MCF 10A (cell line): ENCODE data around the gene ASTL. TPM values are rescaled to one million over a fixed set of nuclear protein-coding genes. Genes with fewer than 3 reads are reported as not detected.

ENCODE experiments used
- BruUV-seq: library from RNA; stranded (reverse); fragments of 400-500 nt; replicated peaks from 2 replicates; lab custom pipeline; 2021; lab: Mats Ljungman, UMichigan
- CTCF ChIA-PET: fragments of 300-600 bp; sonication (Branson Sonifier 250); formaldehyde crosslinking; extraction: SDS; loops from one replicate; lab custom pipeline; 2021; ENCODE audit warnings: antibody characterized with exemption, inconsistent platforms; lab: Yijun Ruan, JAX
- POLR2A ChIA-PET: fragments of 300-600, 350-650 bp; sonication (Branson Sonifier 250); formaldehyde crosslinking; extraction: SDS; loops from one replicate; lab custom pipeline; 2020; ENCODE audit warnings: antibody characterized with exemption, inconsistent platforms; lab: Yijun Ruan, JAX
- DNase-seq: peaks from one replicate; pipeline ENCODE4 v3.0.0-alpha.2; 2018; ENCODE audit not compliant: unreplicated experiment
- H3K27ac Mint-ChIP-seq: one replicate; pipeline ENCODE4 v1.8.0; 2022; ENCODE audit warnings: mild to moderate bottlenecking, low read depth, mixed read lengths; ENCODE audit not compliant: unreplicated experiment
- H3K27me3 Mint-ChIP-seq: one replicate; pipeline ENCODE4 v1.8.0; 2022; ENCODE audit warnings: mixed read lengths; ENCODE audit not compliant: insufficient read depth, unreplicated experiment
- H3K36me3 Mint-ChIP-seq: one replicate; pipeline ENCODE4 v1.8.0; 2022; ENCODE audit warnings: mild to moderate bottlenecking, moderate library complexity, mixed read lengths; ENCODE audit not compliant: insufficient read depth, unreplicated experiment
- H3K4me1 Mint-ChIP-seq: one replicate; pipeline ENCODE4 v1.8.0; 2022; ENCODE audit warnings: mixed read lengths; ENCODE audit not compliant: insufficient read depth, unreplicated experiment
- H3K4me3 Mint-ChIP-seq: one replicate; pipeline ENCODE4 v1.8.0; 2022; ENCODE audit warnings: mild to moderate bottlenecking, moderate library complexity, mixed read lengths; ENCODE audit not compliant: unreplicated experiment
- H3K9me3 Mint-ChIP-seq: one replicate; pipeline ENCODE4 v1.8.0; 2022; ENCODE audit warnings: mixed read lengths; ENCODE audit not compliant: unreplicated experiment
- CTCF ChIP-seq: fragments of 200-600 bp; IDR thresholded peaks from one replicate; pipeline ENCODE4 v1.8.0; 2022; ENCODE audit warnings: antibody characterized with exemption, mild to moderate bottlenecking; ENCODE audit not compliant: unreplicated experiment
- intact Hi-C: fragments of 100-400 bp; cut with micrococcal nuclease; formaldehyde crosslinking; loops from 2 replicates; pipeline ENCODE4 v1.14.1; 2022
- total RNA-seq: library from RNA; stranded (reverse); gene quantifications from 2 replicates; pipeline ENCODE4 v1.2.3, GENCODE V29; 2022

Gene ASTL
- total RNA-seq, 1 experiment from 2014 or later: not detected

- ChIA-PET CTCF (interaction anchor here (0.9 to 1.9 kb wide), 2 partner anchors 11 kb away, joined by 8 to 13 read pairs; partner anchors contain the start of gene ADRA2B), POLR2A (interaction anchor here (0.6 kb wide), 1 partner anchor 380 kb away, joined by 3 read pairs; no protein-coding TSS in a partner anchor)
- Mint-ChIP-seq H3K4me1 (no peaks in the 10 kb centered on the region), H3K36me3 (no peaks in the 10 kb centered on the region), H3K9me3 (peaks cover 11% of the 10 kb centered on the region), H3K27ac (no peak overlapping the region), H3K27me3 (no peaks in the 10 kb centered on the region), H3K4me3 (no peak overlapping the region)
- no peak for TF ChIP-seq CTCF
- intact Hi-C loops: no loop called here
- DNase-seq: no peak
- BruUV-seq: no TSS peak
Observed at GRCh38 chr2:96105994-96106715, 32.1 kb downstream of the ASTL start.

- Mint-ChIP-seq H3K27ac (no peak overlapping the region), H3K4me3 (no peak overlapping the region), H3K4me1 (no peaks in the 10 kb centered on the region), H3K27me3 (no peaks in the 10 kb centered on the region), H3K9me3 (peaks cover 11% of the 10 kb centered on the region), H3K36me3 (no peaks in the 10 kb centered on the region)
- no TSS peak for BruUV-seq
- no peak for DNase-seq
- no peak for TF ChIP-seq CTCF
- ChIA-PET CTCF (interaction anchor here (0.9 kb wide), 1 partner anchor 12 kb away, joined by 8 read pairs; the partner anchor contains the start of gene ADRA2B), POLR2A (no interaction called here)
- intact Hi-C loops: no loop called here
Observed at GRCh38 chr2:96105152-96105915, 33.0 kb downstream of the ASTL start.

GRCh38 chr2:96104487-96104861 is 33.8 kb downstream of the ASTL start:
- Mint-ChIP-seq H3K4me3 (no peak overlapping the region), H3K27me3 (no peaks in the 10 kb centered on the region), H3K9me3 (peaks cover 11% of the 10 kb centered on the region), H3K27ac (no peak overlapping the region), H3K36me3 (no peaks in the 10 kb centered on the region), H3K4me1 (no peaks in the 10 kb centered on the region)
- intact Hi-C loops: no loop called here
- ChIA-PET CTCF (interaction anchor here (1.1 kb wide), 1 partner anchor 13 kb away, joined by 3 read pairs; no protein-coding TSS in a partner anchor), POLR2A (interaction anchor here (0.6 kb wide), 1 partner anchor 11 kb away, joined by 6 read pairs; no protein-coding TSS in a partner anchor)
- TF ChIP-seq CTCF: no peak
- DNase-seq: no peak
- BruUV-seq: no TSS peak
